ENCODE results near the gene PHLDB3. TPM values are rescaled to one million over a fixed set of nuclear protein-coding genes. Genes with fewer than 3 reads are reported as not detected.
"Not testable (repeated sequence)": the region's sequence is repeated elsewhere in the genome, so short reads cannot be mapped to it uniquely, and the experiment has no call there.

Gene PHLDB3
- total RNA-seq, 3 donors from 2014 or later = 7.5 to 19.5 (median 15.1) TPM

GRCh38 chr19:43439032-43439708 is 65.4 kb downstream of the PHLDB3 start:
- Histone ChIP-seq H3K4me3 (no peak overlapping the region), H3K4me1 (peaks cover 0 to 4% of the 10 kb centered on the region in 2 donors), H3K27ac (peak overlapping the region in 1 of 2 donors; percentile 0), H3K9me3 (no peaks in the 10 kb centered on the region), H3K36me3 (no peaks in the 10 kb centered on the region), H3K27me3 (no peaks in the 10 kb centered on the region)
- TF ChIP-seq CTCF (IDR thresholded peaks at IDR 0.05) = no peak
- no peak for TF ChIP-seq POLR2AphosphoS5 (IDR thresholded peaks at IDR 0.05)
- TF ChIP-seq POLR2A (IDR thresholded peaks at IDR 0.05) = no peak
- no peak for DNase-seq (ENCODE audit: low spot score in 2 of 2)
- intact Hi-C loops (cut with DNase I; ENCODE audit: low total_unique reads) = no loop called here

GRCh38 chr19:43438291-43439031 is 66.1 kb downstream of the PHLDB3 start:
- Histone ChIP-seq H3K27me3 (no peaks in the 10 kb centered on the region), H3K4me3 (no peak overlapping the region), H3K27ac (peak overlapping the region in 1 of 2 donors; percentile 0), H3K9me3 (no peaks in the 10 kb centered on the region), H3K4me1 (peaks cover 0 to 4% of the 10 kb centered on the region in 2 donors), H3K36me3 (no peaks in the 10 kb centered on the region)
- intact Hi-C loops (cut with DNase I; ENCODE audit: low total_unique reads) = no loop called here
- TF ChIP-seq POLR2A (IDR thresholded peaks at IDR 0.05) (no peak), CTCF (IDR thresholded peaks at IDR 0.05) (no peak), POLR2AphosphoS5 (IDR thresholded peaks at IDR 0.05) (no peak)
- no peak for DNase-seq (ENCODE audit: low spot score in 2 of 2)

GRCh38 chr19:43437712-43438111 is 66.8 kb downstream of the PHLDB3 start:
- Histone ChIP-seq H3K27ac (no peak overlapping the region), H3K9me3 (no peaks in the 10 kb centered on the region), H3K4me1 (peaks cover 0 to 4% of the 10 kb centered on the region in 2 donors), H3K27me3 (no peaks in the 10 kb centered on the region), H3K4me3 (no peak overlapping the region), H3K36me3 (no peaks in the 10 kb centered on the region)
- TF ChIP-seq CTCF (IDR thresholded peaks at IDR 0.05) (no peak), POLR2AphosphoS5 (IDR thresholded peaks at IDR 0.05) (no peak), POLR2A (IDR thresholded peaks at IDR 0.05) (no peak)
- intact Hi-C loops (cut with DNase I; ENCODE audit: low total_unique reads) = no loop called here
- DNase-seq (ENCODE audit: low spot score in 2 of 2) = no peak

GRCh38 chr19:43437284-43437683 is 67.3 kb downstream of the PHLDB3 start:
- H3K27ac ChIP-seq; DNase-seq (ENCODE audit: low spot score in 2 of 2); H3K4me1 ChIP-seq; intact Hi-C loops (cut with DNase I; ENCODE audit: low total_unique reads); H3K4me3 ChIP-seq; H3K27me3 ChIP-seq; H3K9me3 ChIP-seq; H3K36me3 ChIP-seq: not testable (repeated sequence)

GRCh38 chr19:43435775-43436174 is 68.8 kb downstream of the PHLDB3 start:
- Histone ChIP-seq H3K9me3 (no peaks in the 10 kb centered on the region), H3K4me1 (peaks cover 0 to 4% of the 10 kb centered on the region in 2 donors), H3K27me3 (no peaks in the 10 kb centered on the region), H3K36me3 (no peaks in the 10 kb centered on the region), H3K27ac (no peak overlapping the region), H3K4me3 (no peak overlapping the region)
- TF ChIP-seq POLR2A (IDR thresholded peaks at IDR 0.05) = no peak
- no peak for TF ChIP-seq CTCF (IDR thresholded peaks at IDR 0.05)
- no peak for TF ChIP-seq POLR2AphosphoS5 (IDR thresholded peaks at IDR 0.05)
- intact Hi-C loops (cut with DNase I; ENCODE audit: low total_unique reads) = no loop called here
- DNase-seq (ENCODE audit: low spot score in 2 of 2) = no peak

Data from breast epithelium (tissue), 4 donors.